Retinal pigment epithelial cell (primary cell): ENCODE measurements around the gene RHBDF2.

ENCODE experiments used
- DNase-seq: peaks from one replicate; pipeline ENCODE4 v3.0.0-alpha.2; 2010; ENCODE audit warnings: low read depth
- H3K4me3 ChIP-seq: 2 replicates; pipeline ENCODE4 v1.5.1; 2011; ENCODE audit warnings: mild to moderate bottlenecking, low read length, control low read depth, moderate library complexity
- TF ChIP-seq, protein P1 (sequence below): conservative IDR thresholded peaks from 2 replicates; pipeline ENCODE4 v1.5.1; 2011; ENCODE audit warnings: low read depth, low read length, control low read depth, inconsistent platforms

RHBDF2 gene

GRCh38 chr17:76495663-76496400 lies 5.4 kb downstream of the RHBDF2 start:
- H3K4me3 ChIP-seq = no peak overlapping the region
- no peak for DNase-seq
- TF ChIP-seq, protein P1, sequence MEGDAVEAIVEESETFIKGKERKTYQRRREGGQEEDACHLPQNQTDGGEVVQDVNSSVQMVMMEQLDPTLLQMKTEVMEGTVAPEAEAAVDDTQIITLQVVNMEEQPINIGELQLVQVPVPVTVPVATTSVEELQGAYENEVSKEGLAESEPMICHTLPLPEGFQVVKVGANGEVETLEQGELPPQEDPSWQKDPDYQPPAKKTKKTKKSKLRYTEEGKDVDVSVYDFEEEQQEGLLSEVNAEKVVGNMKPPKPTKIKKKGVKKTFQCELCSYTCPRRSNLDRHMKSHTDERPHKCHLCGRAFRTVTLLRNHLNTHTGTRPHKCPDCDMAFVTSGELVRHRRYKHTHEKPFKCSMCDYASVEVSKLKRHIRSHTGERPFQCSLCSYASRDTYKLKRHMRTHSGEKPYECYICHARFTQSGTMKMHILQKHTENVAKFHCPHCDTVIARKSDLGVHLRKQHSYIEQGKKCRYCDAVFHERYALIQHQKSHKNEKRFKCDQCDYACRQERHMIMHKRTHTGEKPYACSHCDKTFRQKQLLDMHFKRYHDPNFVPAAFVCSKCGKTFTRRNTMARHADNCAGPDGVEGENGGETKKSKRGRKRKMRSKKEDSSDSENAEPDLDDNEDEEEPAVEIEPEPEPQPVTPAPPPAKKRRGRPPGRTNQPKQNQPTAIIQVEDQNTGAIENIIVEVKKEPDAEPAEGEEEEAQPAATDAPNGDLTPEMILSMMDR = no peak

DNA sequence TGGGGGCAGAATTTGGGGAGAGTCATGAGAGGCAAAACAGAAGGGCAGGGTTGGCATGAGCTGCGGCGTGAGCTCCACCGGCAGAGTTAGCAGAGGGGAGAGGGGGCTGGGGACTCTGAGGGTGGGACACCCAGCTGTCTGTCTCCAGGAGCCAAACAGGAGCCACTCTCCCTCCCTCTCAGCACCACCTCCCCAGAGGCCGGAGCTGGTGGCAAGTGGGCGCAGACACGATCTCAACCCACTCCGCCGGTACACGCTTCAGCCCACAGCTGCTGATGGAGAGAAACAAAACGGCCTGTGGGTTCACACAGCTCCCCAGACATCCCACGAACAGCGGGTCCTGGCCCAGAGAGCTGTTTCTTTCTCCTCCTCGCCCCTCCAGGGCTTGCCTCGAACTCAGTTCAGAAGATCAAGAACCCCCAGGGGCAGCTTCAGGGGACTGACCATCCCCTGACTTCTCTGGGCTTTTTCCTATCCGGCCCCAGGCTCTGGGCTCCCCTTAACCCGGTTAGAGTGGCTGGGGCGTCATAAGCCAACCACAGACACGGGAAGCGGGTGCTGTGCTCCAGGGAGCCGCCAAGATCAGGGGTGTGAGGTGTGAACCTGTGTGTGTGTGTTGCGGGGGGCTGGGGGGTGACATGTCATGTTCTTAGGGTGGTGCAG lies 7.6 kb downstream of the RHBDF2 start:
- TF ChIP-seq, protein P1 = no peak
- no peak overlapping the region for H3K4me3 ChIP-seq
- DNase-seq = no peak

- no peak for DNase-seq
- TF ChIP-seq, protein P1 = no peak
- H3K4me3 ChIP-seq = no peak overlapping the region
Measured at GRCh38 chr17:76492989-76493501, 8.2 kb downstream of the RHBDF2 start.

DNA sequence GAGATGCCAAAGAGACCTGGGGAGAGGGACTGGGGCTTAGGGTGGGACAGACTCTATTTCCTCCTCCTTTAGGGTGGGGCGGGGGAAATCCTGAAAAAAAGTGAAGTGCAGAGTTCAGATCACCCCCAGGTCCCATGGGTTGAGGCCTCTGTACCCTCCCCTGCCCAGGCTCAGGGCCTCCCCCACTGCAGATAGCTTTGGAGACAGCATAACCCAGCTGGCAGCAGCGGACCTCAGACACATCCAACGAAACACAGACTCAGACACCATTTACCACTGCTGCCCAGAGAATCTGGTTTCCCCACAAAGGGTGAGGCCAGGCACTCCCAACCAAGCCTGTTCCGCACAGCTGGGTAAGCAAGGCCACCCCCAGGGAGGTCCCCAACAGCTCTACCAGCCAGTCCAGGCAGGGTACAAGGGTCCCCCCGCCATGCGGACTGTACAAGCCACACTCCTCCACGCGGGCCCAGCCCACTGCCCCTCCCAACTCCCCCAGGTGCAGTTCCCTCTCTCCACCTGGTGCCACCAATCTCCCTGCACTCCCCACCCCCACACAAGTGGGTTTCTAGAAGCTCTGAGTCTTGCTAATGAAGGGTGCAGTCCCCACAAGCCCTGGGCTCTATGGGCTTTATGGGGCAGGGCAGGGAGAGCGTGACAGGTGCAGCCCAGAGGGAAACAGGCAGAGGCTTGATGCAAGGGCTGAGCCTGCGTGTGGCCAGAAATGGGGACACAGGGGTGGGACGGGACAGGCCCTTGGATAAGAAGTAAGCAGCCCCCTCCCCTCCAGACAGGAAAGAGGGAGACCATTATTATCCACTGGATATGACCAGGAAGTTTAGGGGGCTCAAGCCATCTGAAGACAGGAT lies 8.9 kb downstream of the RHBDF2 start:
- DNase-seq = no peak
- TF ChIP-seq, protein P1 = no peak
- no peak overlapping the region for H3K4me3 ChIP-seq

- TF ChIP-seq, protein P1 = no peak
- no peak overlapping the region for H3K4me3 ChIP-seq
- DNase-seq = no peak
Measured at GRCh38 chr17:76491271-76492122, 9.7 kb downstream of the RHBDF2 start.

DNA sequence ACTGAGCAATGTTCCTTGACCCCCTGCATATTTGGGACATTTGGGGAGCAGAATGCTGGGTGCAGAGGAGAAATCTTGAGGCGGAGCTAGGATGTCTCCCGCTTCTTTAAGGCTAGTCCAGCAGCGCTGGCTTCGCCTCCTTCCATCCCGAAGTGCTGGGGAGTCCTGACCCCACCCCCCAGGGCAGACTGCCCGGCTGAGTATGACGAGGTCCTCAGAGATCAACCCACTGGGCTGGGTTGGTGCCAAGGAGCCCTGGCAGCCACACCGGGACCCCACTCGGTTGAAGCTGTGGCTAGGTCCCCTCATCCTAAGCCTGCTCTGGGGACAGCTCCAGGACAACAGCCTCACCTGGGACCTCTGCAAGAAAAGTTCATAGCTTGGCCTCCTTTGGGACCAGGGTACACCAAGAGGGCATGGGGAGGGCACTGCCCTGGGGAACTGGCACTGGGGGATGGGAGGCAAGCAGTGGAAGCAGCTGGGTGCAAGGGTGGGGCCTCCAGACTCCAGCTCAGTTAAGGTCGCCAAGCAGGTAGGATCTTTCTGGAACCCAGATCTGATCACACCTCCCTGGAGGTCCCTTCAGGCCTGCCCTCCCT lies 11.0 kb downstream of the RHBDF2 start:
- DNase-seq = no peak
- H3K4me3 ChIP-seq = no peak overlapping the region
- TF ChIP-seq, protein P1 = no peak
